ENCODE data around the gene TRPM5.

The TRPM5 gene

GRCh38 chr11:2463766-2464277 lies 19.5 kb upstream of the TRPM5 start:
- no peak overlapping the region for H3K4me3 ChIP-seq (ENCODE audit: low read length)
- no peak for DNase-seq (ENCODE audit: low read depth)
- no peak for TF ChIP-seq CTCF (conservative IDR thresholded peaks at IDR 0.05; ENCODE audit: low read depth, low read length)

- DNase-seq (ENCODE audit: low read depth), result no peak
- H3K4me3 ChIP-seq (ENCODE audit: low read length), result no peak overlapping the region
- TF ChIP-seq CTCF (conservative IDR thresholded peaks at IDR 0.05; ENCODE audit: low read depth, low read length), result no peak
These were observed 18.9 kb upstream of the TRPM5 start for GRCh38 chr11:2462986-2463765.

- no peak overlapping the region for H3K4me3 ChIP-seq (ENCODE audit: low read length)
- TF ChIP-seq CTCF (conservative IDR thresholded peaks at IDR 0.05; ENCODE audit: low read depth, low read length), result no peak
- DNase-seq (ENCODE audit: low read depth), result no peak
These were observed 18.2 kb upstream of the TRPM5 start for GRCh38 chr11:2462543-2462985.

GRCh38 chr11:2461956-2462542 lies 17.7 kb upstream of the TRPM5 start:
- no peak overlapping the region for H3K4me3 ChIP-seq (ENCODE audit: low read length)
- TF ChIP-seq CTCF (conservative IDR thresholded peaks at IDR 0.05; ENCODE audit: low read depth, low read length), result no peak
- DNase-seq (ENCODE audit: low read depth), result no peak

GRCh38 chr11:2461253-2461955 lies 17.1 kb upstream of the TRPM5 start:
- no peak for DNase-seq (ENCODE audit: low read depth)
- no peak for TF ChIP-seq CTCF (conservative IDR thresholded peaks at IDR 0.05; ENCODE audit: low read depth, low read length)

GRCh38 chr11:2460540-2461252 lies 16.4 kb upstream of the TRPM5 start:
- DNase-seq (ENCODE audit: low read depth), result no peak
- TF ChIP-seq CTCF (conservative IDR thresholded peaks at IDR 0.05; ENCODE audit: low read depth, low read length), result no peak
- H3K4me3 ChIP-seq (ENCODE audit: low read length), result no peak overlapping the region

More at GRCh38 chr11:2461253-2461955, 17.1 kb upstream of the TRPM5 start:
- no peak overlapping the region for H3K4me3 ChIP-seq (ENCODE audit: low read length)

All from retinal pigment epithelial cell (primary cell).